ENCODE measurements around the gene PCARE.
A peak's percentile ranks its signal among the peaks of the same experiment; 100 is the strongest.

PCARE gene

GRCh38 chr2:29032189-29032588 is 42.1 kb downstream of the PCARE start:
- DNase-seq = no peak

- no peak for DNase-seq
Observed at GRCh38 chr2:29031046-29031445, 43.3 kb downstream of the PCARE start.

GRCh38 chr2:29025711-29026110 is 48.6 kb downstream of the PCARE start:
- DNase-seq = no peak

GRCh38 chr2:29024882-29025430 is 49.4 kb downstream of the PCARE start:
- DNase-seq = no peak

- no peak for DNase-seq
Observed at GRCh38 chr2:29023188-29023587, 51.1 kb downstream of the PCARE start.

- no peak for DNase-seq
Observed at GRCh38 chr2:29022679-29023078, 51.6 kb downstream of the PCARE start.

- DNase-seq = no peak
Observed at GRCh38 chr2:29021886-29022285, 52.4 kb downstream of the PCARE start.

- DNase-seq = no peak
Observed at GRCh38 chr2:29017716-29018435, 56.4 kb downstream of the PCARE start.

GRCh38 chr2:29016504-29016903 is 57.8 kb downstream of the PCARE start:
- DNase-seq = no peak

- DNase-seq = no peak
Observed at GRCh38 chr2:29015701-29016470, 58.4 kb downstream of the PCARE start.

GRCh38 chr2:29014811-29015421 is 59.4 kb downstream of the PCARE start:
- DNase-seq = peak; percentile 71

GRCh38 chr2:29014331-29014730 is 60.0 kb downstream of the PCARE start:
- no peak for DNase-seq

GRCh38 chr2:29013057-29013780 is 61.1 kb downstream of the PCARE start:
- no peak for DNase-seq

- no peak for DNase-seq
Observed at GRCh38 chr2:29012211-29012681, 62.1 kb downstream of the PCARE start.
